Measurements from ENCODE around the gene INTS1.

Gene INTS1

GRCh38 chr7:1505731-1506550, 1.8 kb upstream of the INTS1 start:
- DNase-seq = no peak

- no peak for DNase-seq
Measured at GRCh38 chr7:1503390-1503789, 799 bp downstream of the INTS1 start.

DNA sequence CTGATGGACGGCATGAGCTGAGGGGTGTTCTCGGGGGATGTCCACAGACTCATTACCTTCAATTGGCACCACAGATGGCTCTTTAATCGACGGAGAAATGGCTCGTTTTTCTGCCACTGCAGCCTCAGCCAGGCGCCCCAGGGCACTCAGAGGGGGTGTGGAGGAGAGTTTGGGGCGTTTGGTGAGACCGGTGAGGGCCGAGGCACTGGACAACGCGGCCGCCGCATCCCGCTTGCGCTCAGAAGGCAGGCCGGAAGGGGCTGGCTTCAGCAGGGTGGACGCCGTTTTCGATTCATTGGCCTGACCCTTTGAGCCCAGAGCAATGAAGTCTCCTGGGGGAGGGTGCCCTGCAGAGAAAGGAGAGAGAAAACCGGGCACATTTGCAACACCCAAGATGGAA, 1.3 kb downstream of the INTS1 start:
- no peak for DNase-seq

- DNase-seq = no peak
Measured at GRCh38 chr7:1501487-1502270, 2.5 kb downstream of the INTS1 start.

DNA sequence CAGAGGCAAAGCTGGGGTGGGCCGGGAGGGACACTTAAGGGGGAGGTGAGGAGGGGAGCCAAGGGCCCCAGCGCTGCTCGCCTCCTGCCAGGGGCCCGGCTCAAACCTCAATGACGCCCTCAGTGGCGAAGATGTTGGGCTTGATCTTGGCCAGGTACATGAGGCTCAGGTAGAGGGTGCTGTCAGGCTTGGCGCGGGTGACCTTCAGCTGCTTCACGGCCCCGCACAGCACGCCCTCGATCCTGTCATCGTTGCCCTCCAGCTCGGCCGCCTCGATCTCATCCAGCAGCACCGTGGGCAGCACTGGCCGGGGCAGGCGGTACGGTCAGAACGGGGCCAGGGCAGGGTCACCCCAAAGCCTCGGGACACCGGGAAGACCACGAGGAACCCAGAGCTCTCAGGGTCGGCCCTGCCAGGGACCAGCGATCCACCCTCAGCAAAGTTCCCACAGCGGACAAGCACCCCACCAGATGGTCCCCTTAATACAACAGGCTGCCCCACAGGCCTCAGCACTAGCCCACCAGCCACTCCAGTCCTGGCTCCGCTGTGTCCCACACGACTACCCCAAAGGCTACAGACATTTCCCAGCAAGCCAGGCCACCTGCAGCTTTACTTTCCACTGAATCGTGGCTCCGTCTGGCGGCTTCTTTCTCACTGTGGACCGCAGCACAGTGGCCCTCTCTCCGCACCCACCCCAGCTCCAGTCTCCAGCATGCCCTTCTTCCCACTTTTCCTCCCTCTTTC, 4.0 kb downstream of the INTS1 start:
- DNase-seq = no peak

GRCh38 chr7:1499367-1500029, 4.7 kb downstream of the INTS1 start:
- DNase-seq = no peak

DNA sequence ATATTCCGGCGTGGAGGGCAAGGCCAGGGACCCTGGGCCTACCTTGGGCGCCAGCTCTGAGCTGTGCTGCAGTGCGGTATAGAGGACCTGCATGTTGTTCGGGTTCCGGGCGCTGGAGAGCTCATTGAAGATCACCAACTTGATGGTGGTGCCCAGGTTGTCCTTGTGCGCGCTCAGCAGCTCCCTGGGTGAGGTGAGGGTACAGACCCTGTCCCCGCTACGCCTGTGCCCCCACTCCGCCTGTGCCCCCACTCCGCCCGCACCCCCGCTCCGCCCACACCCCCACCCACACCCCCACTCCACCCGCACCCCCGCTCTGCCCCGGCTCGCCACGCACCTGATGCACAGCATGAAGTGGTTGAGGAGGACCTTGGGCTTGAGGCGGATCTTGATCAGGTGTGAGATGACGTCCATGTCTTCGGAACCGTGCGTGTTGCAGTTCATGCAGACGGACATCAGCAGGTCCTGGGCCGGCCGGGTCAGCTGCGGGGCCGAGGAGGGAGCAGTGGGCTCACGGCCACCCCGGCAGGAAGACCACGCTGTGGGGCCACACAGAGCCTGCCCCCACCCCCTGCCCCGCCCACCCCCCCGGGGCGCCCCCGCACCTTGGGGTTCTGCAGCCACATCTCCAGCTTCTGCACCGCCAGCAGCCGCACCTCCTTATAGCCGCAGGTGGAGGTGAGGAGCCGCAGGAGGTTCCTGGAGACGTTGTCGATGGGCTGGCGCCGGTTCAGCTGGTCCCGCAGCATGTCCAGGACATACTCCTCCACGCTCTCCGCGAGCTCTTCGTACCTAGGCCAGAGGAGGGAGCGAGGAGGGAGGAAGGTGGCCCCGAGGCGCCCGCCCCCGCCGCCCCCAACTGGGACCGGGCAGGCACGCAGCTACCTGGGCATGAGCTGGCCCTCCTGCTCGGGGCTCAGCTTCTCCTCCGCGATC, 5.6 kb downstream of the INTS1 start:
- DNase-seq = no peak

- DNase-seq = no peak
Measured at GRCh38 chr7:1497293-1497927, 6.8 kb downstream of the INTS1 start.

DNA sequence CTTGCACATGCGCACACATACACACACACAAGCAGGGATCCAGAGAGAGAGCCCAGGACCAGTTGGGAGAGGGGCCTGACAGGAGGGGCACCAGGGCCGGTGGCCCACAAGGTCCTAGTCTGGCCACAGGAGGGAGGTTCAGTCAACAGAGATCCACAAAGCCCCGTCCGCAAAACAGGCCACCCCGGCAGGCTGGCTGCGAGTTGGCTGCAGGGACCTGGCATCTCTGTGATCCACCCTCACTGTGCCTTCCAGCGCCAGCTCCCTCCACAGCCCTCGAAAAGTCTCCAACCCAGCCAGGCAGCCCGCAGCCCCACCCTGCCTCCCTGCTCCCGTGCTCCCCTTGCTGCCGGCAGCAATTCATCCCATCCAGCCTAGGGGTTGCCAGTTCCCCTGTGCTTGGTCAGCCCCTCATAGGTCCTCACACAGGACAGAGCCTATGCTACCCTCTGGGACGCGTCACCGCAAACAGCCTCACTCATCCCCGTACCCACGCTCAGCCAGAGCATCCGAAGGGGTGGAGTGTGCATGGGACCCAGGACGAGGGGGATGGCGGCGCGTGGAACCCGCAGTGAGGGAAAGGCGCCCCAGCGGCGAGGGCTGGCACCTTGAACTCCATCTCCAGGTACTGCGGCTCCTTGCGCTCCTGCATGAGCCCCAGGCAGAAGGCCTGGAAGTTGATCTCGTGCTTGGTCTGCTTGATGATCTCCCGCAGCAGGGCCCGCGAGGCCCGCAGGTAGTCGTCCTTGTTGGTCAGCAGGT, 7.5 kb downstream of the INTS1 start:
- no peak for DNase-seq

DNA sequence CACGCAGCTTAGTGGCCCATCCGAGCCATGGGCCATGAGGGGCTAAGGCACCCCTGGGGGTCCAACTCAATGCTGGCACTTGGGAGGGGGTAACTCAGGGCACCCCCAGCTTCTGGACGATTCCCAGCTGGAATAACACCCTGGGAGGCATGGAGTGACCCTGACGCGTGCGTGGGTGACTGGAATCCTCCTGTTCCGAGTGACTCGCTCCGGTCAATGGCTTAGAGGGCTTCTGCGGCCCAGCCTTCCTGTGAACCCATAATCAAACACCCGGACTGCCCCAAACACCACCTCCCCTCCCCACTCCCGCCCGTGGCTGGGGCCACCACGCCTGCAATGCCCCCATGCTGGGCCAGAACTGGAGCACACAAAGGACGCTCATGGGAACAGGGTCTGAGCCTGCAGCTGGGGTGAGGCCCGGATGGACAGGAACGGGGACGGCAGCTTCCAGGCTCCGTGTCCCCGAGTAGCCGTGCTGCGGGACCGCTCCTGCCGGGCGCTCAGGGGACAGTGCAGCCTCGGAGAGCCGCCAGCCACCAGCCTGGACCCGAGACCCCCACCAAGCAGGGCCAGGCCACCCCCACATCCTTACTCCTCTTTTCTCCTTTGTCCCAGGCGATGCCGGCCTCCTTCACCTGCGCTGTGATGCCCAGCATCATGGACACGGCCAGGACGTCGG, 8.5 kb downstream of the INTS1 start:
- DNase-seq = no peak

GRCh38 chr7:1494866-1495563, 9.2 kb downstream of the INTS1 start:
- DNase-seq = no peak

DNA sequence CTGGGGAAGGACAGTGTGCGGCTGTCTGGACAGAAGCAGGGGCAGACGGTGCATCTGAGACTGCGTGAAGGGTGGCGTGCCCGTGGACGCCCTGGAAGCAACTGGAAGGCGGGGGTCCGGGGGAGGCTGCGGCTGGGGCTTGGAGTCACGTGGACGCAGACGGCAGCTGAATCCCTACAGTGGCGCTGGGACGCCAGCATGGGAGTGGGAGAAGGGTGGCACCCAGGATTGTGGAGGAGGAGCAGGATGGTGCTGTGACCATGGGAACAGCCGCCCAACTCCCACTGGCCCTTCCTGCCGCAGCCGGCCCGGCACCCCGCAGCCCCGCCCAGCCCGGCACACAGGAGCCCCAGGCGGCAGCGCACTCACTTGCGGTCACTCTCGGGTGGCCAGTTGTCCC, 9.7 kb downstream of the INTS1 start:
- no peak for DNase-seq

GRCh38 chr7:1493571-1493970, 10.6 kb downstream of the INTS1 start:
- no peak for DNase-seq

- no peak for DNase-seq
Measured at GRCh38 chr7:1493129-1493528, 11.1 kb downstream of the INTS1 start.

GRCh38 chr7:1492640-1493039, 11.5 kb downstream of the INTS1 start:
- no peak for DNase-seq

GRCh38 chr7:1492221-1492620, 12.0 kb downstream of the INTS1 start:
- no peak for DNase-seq

- DNase-seq = no peak
Measured at GRCh38 chr7:1490837-1491236, 13.4 kb downstream of the INTS1 start.

- no peak for DNase-seq
Measured at GRCh38 chr7:1489336-1489735, 14.9 kb downstream of the INTS1 start.

DNA sequence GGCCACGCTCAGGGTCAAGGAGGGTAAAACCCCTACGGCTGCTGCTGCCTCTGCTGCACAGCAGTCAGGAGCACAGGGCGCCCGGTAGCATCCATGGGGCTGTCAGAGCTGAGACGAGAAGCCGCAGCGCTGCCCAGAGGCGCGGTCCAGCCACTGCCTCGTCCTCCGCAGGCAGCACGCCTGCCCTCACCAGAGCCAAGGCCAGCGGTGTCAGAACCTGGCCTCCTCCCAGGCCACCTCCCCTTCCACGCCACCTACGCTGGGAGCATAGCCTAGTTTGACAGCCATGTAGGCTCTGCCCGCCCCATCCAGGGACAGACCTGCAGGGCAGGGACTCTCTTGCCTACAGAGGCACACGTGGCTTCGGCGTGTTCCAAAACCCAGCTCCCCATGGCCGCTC, 16.2 kb downstream of the INTS1 start:
- DNase-seq = no peak
